K562 (cell line): ENCODE measurements around the gene INPP5D. TPM values are rescaled to one million over a fixed set of nuclear protein-coding genes. Genes with fewer than 3 reads are reported as not detected.

Experiments
- ATAC-seq: fragments of 200-7000 bp; cut with Tn5 transposase; 3 replicates; pipeline ENCODE4 v1.9.1; 2020; ENCODE audit warnings: moderate library complexity
- BruUV-seq: library from RNA; stranded (reverse); fragments of 400-500 nt; replicated peaks from 2 replicates; lab custom pipeline; 2021; lab: Mats Ljungman, UMichigan
- CTCF ChIA-PET: fragments of 300-600 bp; formaldehyde crosslinking; extraction: SDS; loops from one replicate; lab custom pipeline; 2021; ENCODE audit warnings: low intra/inter-chr PET ratio; lab: Yijun Ruan, JAX
- POLR2A ChIA-PET: fragments of 300-600, 350-650 bp; sonication (Branson Sonifier 250); formaldehyde crosslinking; extraction: SDS; loops from one replicate; lab custom pipeline; 2021; ENCODE audit warnings: antibody characterized with exemption, inconsistent platforms; lab: Yijun Ruan, JAX
- DNase-seq, 4 experiments: peaks; one replicate each; pipeline versions ENCODE4 v3.0.0 to v3.0.0-alpha.2; 2011 to 2018; ENCODE audit warnings: low spot score in 3 of 4, mixed read lengths in 3 of 4; ENCODE audit errors: extremely low read depth in 1 of 4
- FAIRE-seq: peaks from 2 replicates; lab custom pipeline; 2011; peaks lifted over from hg19 to GRCh38; lab: Jason Lieb, UNC
- H2AFZ ChIP-seq: 2 replicates; pipeline ENCODE4 v1.6.0; 2011; ENCODE audit warnings: low read depth, low read length, control low read depth, inconsistent platforms
- H3K27ac ChIP-seq: fragments of 200-600 bp; 3 replicates; pipeline ENCODE4 v1.8.0; 2011; ENCODE audit warnings: low read depth, mild to moderate bottlenecking, control low read depth, inconsistent platforms, low read length, moderate library complexity, mixed read lengths; ENCODE audit errors: extremely low read depth
- H3K27me3 ChIP-seq, 2 experiments: fragments of 300-600 bp in 1 of 2; 2 replicates in 1 of 2; 3 replicates in 1 of 2; pipeline versions ENCODE4 v1.6.0 to v1.8.0; 2011; ENCODE audit warnings: inconsistent platforms in 2 of 2, low read length in 2 of 2, mild to moderate bottlenecking in 1 of 2, mixed read lengths in 1 of 2, moderate library complexity in 1 of 2; ENCODE audit not compliant: control insufficient read depth in 2 of 2, insufficient read depth in 2 of 2
- H3K36me3 ChIP-seq: fragments of 300-600 bp; 3 replicates; pipeline ENCODE4 v1.8.0; 2011; ENCODE audit warnings: mild to moderate bottlenecking, low read length, inconsistent platforms; ENCODE audit not compliant: control insufficient read depth, insufficient read depth
- H3K4me1 ChIP-seq, 2 experiments: fragments of 200-600 bp in 1 of 2; replicated peaks in 1 of 2; 2 replicates in 1 of 2; 3 replicates in 1 of 2; pipeline versions ENCODE4 v1.5.1 to v1.8.0; 2011; ENCODE audit warnings: inconsistent platforms in 2 of 2, low read length in 2 of 2, mild to moderate bottlenecking in 1 of 2, mixed read lengths in 1 of 2, moderate library complexity in 1 of 2; ENCODE audit not compliant: control insufficient read depth in 2 of 2, insufficient read depth in 2 of 2
- H3K4me2 ChIP-seq: 2 replicates; pipeline ENCODE4 v1.6.1; 2011; ENCODE audit warnings: low read length, control low read depth, inconsistent platforms, mixed read lengths; ENCODE audit not compliant: insufficient read depth
- H3K4me3 ChIP-seq: fragments of 200-600 bp; sonication (generic), shearing (Covaris generic); 2 replicates; pipeline ENCODE4 v1.5.1; 2016; ENCODE audit warnings: control low read depth, inconsistent platforms
- H3K79me2 ChIP-seq: fragments of 200-600 bp; 3 replicates; pipeline ENCODE4 v1.8.0; 2011; ENCODE audit warnings: low read length, inconsistent platforms; ENCODE audit not compliant: control insufficient read depth, insufficient read depth
- H3K9ac ChIP-seq, 2 experiments: 2 replicates each; pipeline versions ENCODE4 v1.6.0 to v1.6.1; 2011; ENCODE audit warnings: low read depth in 2 of 2, low read length in 2 of 2, control low read depth in 1 of 2, inconsistent platforms in 1 of 2, mild to moderate bottlenecking in 1 of 2, mixed read lengths in 1 of 2; ENCODE audit not compliant: insufficient read depth in 1 of 2
- H3K9me1 ChIP-seq: one replicate; pipeline ENCODE4 v1.6.0; 2011; ENCODE audit warnings: inconsistent platforms, mild to moderate bottlenecking, low read length, moderate library complexity; ENCODE audit not compliant: control insufficient read depth, insufficient read depth
- H3K9me3 ChIP-seq: replicated peaks from 2 replicates; pipeline ENCODE4 v1.5.1; 2011; ENCODE audit warnings: low read depth, low read length, inconsistent platforms; ENCODE audit not compliant: control insufficient read depth, insufficient read depth
- H4K20me1 ChIP-seq: replicated peaks from 2 replicates; pipeline ENCODE4 v1.6.1; 2011; ENCODE audit warnings: low read length, inconsistent platforms, mixed read lengths; ENCODE audit not compliant: control insufficient read depth, insufficient read depth
- BHLHE40 ChIP-seq: IDR thresholded peaks from 2 replicates; pipeline ENCODE4 v1.6.1; 2011; ENCODE audit warnings: low read length, improper control_type of control experiment
- CBFA2T3 ChIP-seq: fragments of 450-650 bp; IDR thresholded peaks from 2 replicates; pipeline ENCODE4 v1.6.1; 2017
- HNRNPL ChIP-seq: fragments of 200-400 bp; formaldehyde crosslinking; IDR thresholded peaks from 2 replicates; pipeline ENCODE4 v1.6.1; 2017; ENCODE audit warnings: low read depth, mild to moderate bottlenecking, low read length
- RB1 ChIP-seq: fragments of 450-650 bp; IDR thresholded peaks from 2 replicates; pipeline ENCODE4 v1.6.1; 2017; ENCODE audit warnings: low read depth, mild to moderate bottlenecking
- WGBS: fragments of 100-300 bp; shearing (Covaris generic); methylation state at CpG from one replicate; pipeline ENCODE4 v1.1.6; 2016; ENCODE audit warnings: low coverage, mixed read lengths; ENCODE audit not compliant: insufficient coverage; ENCODE audit errors: missing lambda C conversion rate; 5-methylcytosine and 5-hydroxymethylcytosine counted together
- in situ Hi-C: fragments of 300-500 bp; cut with MboI; formaldehyde crosslinking; loops from 4 replicates; pipeline ENCODE4 v1.15.0; 2018; ENCODE audit warnings: inconsistent platforms, mixed read lengths
- intact Hi-C: fragments of 100-400 bp; cut with micrococcal nuclease; formaldehyde crosslinking; loops from 2 replicates; pipeline ENCODE4 v1.14.2; 2022
- polyA plus RNA-seq, 8 experiments: library from polyadenylated mRNA; depleted of rRNA in 4 of 8; stranded (reverse) in 5 of 8; unstranded in 3 of 8; fragments of >200 nt; fragmentation: Nextera tagmentation in 2 of 8; fragmentation: Illumina TruSeq in 1 of 8; extraction: Ambion mirVana in 2 of 8; extraction: Trizol in 1 of 8; gene quantifications; 2 replicates each; pipeline versions ENCODE4 v1.2.1 to v1.2.3, GENCODE V29; 2011 to 2014; ENCODE audit warnings: inconsistent platforms in 1 of 8, missing spikeins in 1 of 8
- total RNA-seq, 7 experiments: library from RNA; depleted of rRNA in 6 of 7; stranded (reverse); fragments of >200 nt in 6 of 7; fragmentation: Illumina TruSeq in 2 of 7; extraction: Trizol in 2 of 7; gene quantifications; 2 replicates each; pipeline versions ENCODE4 v1.2.1 to v1.2.3, GENCODE V29; 2011 to 2021; ENCODE audit warnings: low replicate concordance in 1 of 7
- TF ChIP-seq, protein P1 (sequence below): fragments of 250-450 bp; sonication (Bioruptor Pico); IDR thresholded peaks from 2 replicates; pipeline ENCODE4 v1.8.0; 2022; ENCODE audit warnings: moderate library complexity, mild to moderate bottlenecking, inconsistent platforms
- TF ChIP-seq, protein P2 (sequence below): fragments of 250-450 bp; sonication (Bioruptor Pico); IDR thresholded peaks from 2 replicates; pipeline ENCODE4 v1.5.0; 2020; ENCODE audit warnings: mild to moderate bottlenecking
- TF ChIP-seq, protein P3 (sequence below): fragments of 250-450 bp; sonication (Bioruptor Pico); IDR thresholded peaks from 2 replicates; pipeline ENCODE4 v1.8.0; 2022; ENCODE audit warnings: inconsistent platforms

Gene INPP5D
- total and polyA plus RNA-seq, 9 of the 15 experiments (the other 6 are each of a cell fraction or from before 2014, with no cell fraction given): 0.55 to 6.2 (median 2.2) TPM

DNA sequence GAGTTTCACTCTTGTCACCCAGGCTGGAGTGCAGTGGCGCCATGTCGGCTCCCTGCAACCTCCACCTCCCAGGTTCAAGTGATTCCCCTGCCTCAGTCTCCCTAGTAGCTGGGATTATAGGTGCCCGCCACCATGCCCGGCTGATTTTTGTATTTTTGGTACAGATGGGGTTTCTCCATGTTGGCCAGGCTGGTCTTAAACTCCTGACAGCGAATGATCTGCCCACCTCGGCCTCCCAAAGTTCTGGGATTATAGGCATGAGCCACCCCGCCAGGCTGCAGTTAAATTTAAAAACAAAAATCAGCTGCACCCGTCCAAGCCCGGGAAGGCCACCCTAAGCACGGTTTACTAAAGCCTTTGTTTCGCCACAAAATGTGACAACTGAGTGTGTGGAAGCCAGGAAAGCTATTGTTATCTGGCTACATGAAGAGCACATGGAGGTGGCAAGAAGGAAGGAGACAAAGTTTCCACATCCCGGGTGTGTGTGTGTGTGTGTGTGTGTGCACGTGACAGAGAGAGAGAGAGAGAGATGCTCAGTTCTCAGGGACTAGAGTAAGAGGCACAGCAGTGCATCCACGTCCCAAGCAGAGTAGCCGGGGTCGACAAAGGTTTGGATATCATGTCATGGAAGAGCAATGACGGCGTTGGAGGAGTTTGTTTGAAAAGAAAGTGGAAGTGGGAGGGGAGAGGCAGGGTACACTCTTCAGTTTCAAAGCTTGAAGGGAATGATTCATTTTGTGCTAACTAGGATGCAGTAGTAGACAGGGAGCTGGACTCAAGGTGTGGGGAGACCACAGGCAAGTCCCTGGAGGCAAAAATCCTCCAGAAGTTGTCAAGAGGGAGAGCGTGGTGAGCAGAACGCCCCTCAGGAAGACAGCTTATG, 20.1 kb downstream of the INPP5D start:
- Histone ChIP-seq H3K9ac (no peak overlapping the region), H3K9me1 (no peaks in the 10 kb centered on the region), H4K20me1 (no peaks in the 10 kb centered on the region), H3K27me3 (no peaks in the 10 kb centered on the region), H3K9me3 (no peaks in the 10 kb centered on the region), H2AFZ (peak overlapping the region; percentile 40; the same call in 1 of the 2 replicates), H3K27ac (no peak overlapping the region), H3K4me1 (peaks cover 26 to 29% of the 10 kb centered on the region in 2 experiments), H3K4me3 (no peak overlapping the region), H3K79me2 (no peaks in the 10 kb centered on the region), H3K36me3 (no peaks in the 10 kb centered on the region), H3K4me2 (no peak overlapping the region)
- BruUV-seq: no TSS peak
- 0 out of 2 replicates have a peak, but pooled peaks have one; percentile 33 for TF ChIP-seq BHLHE40
- TF ChIP-seq, protein P1, sequence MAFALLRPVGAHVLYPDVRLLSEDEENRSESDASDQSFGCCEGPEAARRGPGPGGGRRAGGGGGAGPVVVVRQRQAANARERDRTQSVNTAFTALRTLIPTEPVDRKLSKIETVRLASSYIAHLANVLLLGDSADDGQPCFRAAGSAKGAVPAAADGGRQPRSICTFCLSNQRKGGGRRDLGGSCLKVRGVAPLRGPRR (CRISPR knock-in tag): no peak
- DNase-seq (no peak), FAIRE-seq (no peak), ATAC-seq (no peak)
- POLR2A ChIA-PET: no interaction called here
- intact Hi-C loops (no loop called here), in situ Hi-C loops (no loop called here)
- CTCF ChIA-PET: no interaction called here
- WGBS: 74% methylated on average over 12 of the region's 20 CpGs

DNA sequence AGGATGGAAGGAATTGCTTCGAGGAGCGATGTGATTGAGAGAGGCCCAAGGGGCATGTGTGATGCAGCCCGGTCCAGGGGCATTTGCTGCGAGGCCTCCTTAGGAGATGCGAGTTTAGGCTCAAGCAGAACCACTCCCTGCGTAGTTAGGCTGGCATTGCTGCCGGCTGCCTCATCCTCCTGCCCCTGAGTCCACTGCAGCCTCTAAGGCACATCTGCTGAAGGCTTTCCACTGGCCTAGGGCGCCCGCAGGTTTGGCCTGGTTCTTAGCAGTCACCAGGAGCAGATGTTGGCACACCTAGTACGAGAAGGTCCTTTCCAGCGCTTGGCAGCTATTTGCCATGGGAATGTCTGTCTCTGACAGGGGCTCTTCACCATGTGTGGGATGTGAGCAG, 20.7 kb downstream of the INPP5D start:
- H3K9me3 ChIP-seq: no peaks in the 10 kb centered on the region
- no peak for TF ChIP-seq RB1
- TF ChIP-seq, protein P2, sequence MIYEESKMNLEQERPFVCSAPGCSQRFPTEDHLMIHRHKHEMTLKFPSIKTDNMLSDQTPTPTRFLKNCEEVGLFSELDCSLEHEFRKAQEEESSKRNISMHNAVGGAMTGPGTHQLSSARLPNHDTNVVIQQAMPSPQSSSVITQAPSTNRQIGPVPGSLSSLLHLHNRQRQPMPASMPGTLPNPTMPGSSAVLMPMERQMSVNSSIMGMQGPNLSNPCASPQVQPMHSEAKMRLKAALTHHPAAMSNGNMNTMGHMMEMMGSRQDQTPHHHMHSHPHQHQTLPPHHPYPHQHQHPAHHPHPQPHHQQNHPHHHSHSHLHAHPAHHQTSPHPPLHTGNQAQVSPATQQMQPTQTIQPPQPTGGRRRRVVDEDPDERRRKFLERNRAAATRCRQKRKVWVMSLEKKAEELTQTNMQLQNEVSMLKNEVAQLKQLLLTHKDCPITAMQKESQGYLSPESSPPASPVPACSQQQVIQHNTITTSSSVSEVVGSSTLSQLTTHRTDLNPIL (CRISPR knock-in tag): no peak
- TF ChIP-seq, protein P3, sequence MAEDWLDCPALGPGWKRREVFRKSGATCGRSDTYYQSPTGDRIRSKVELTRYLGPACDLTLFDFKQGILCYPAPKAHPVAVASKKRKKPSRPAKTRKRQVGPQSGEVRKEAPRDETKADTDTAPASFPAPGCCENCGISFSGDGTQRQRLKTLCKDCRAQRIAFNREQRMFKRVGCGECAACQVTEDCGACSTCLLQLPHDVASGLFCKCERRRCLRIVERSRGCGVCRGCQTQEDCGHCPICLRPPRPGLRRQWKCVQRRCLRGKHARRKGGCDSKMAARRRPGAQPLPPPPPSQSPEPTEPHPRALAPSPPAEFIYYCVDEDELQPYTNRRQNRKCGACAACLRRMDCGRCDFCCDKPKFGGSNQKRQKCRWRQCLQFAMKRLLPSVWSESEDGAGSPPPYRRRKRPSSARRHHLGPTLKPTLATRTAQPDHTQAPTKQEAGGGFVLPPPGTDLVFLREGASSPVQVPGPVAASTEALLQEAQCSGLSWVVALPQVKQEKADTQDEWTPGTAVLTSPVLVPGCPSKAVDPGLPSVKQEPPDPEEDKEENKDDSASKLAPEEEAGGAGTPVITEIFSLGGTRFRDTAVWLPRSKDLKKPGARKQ (CRISPR knock-in tag): no peak
- TF ChIP-seq CBFA2T3: no peak
- no peak for TF ChIP-seq HNRNPL
- no peak overlapping the region for H2AFZ ChIP-seq
- POLR2A ChIA-PET: no interaction called here
- H3K27ac ChIP-seq: no peak overlapping the region
- H3K9ac ChIP-seq: no peak overlapping the region
- intact Hi-C loops (no loop called here), in situ Hi-C loops (no loop called here)
- ATAC-seq (no peak), FAIRE-seq (no peak), DNase-seq (no peak)
- no peaks in the 10 kb centered on the region for H4K20me1 ChIP-seq
- 85% methylated on average over 7 of the region's 11 CpGs for WGBS
- CTCF ChIA-PET: no interaction called here
- H3K79me2 ChIP-seq: no peaks in the 10 kb centered on the region
- H3K9me1 ChIP-seq: no peaks in the 10 kb centered on the region
- H3K36me3 ChIP-seq: no peaks in the 10 kb centered on the region
- H3K4me1 ChIP-seq: peaks cover 25 to 27% of the 10 kb centered on the region in 2 experiments
- no peak overlapping the region for H3K4me2 ChIP-seq
- no peak overlapping the region for H3K4me3 ChIP-seq
- H3K27me3 ChIP-seq: no peaks in the 10 kb centered on the region
- no TSS peak for BruUV-seq
